A673 (cell line): ENCODE measurements around the gene DNAJC13. TPM values are rescaled to one million over a fixed set of nuclear protein-coding genes. Genes with fewer than 3 reads are reported as not detected.
A peak's percentile ranks its signal among the peaks of the same experiment; 100 is the strongest.

ENCODE experiments used
- BruUV-seq: library from RNA; stranded (reverse); fragments of 400-500 nt; replicated peaks from 2 replicates; lab custom pipeline; 2021; lab: Mats Ljungman, UMichigan
- CTCF ChIA-PET: fragments of 300-600 bp; sonication (Branson Sonifier 250); formaldehyde crosslinking; loops from one replicate; lab custom pipeline; 2022; ENCODE audit warnings: antibody characterized with exemption; lab: Charles Lee
- POLR2A ChIA-PET: fragments of 300-600 bp; sonication (Branson Sonifier 250); formaldehyde crosslinking; loops from one replicate; lab custom pipeline; 2022; ENCODE audit warnings: antibody characterized with exemption; ENCODE audit not compliant: low non-redundant PET; lab: Charles Lee
- DNase-seq: peaks from one replicate; pipeline ENCODE4 v3.0.0-alpha.2; 2015; ENCODE audit warnings: low spot score
- H3K27ac ChIP-seq: fragments of 200-600 bp; sonication (generic); 2 replicates; pipeline ENCODE4 v1.5.1; 2016; ENCODE audit warnings: mixed run types, low read depth, mild to moderate bottlenecking, mixed read lengths, antibody characterized with exemption, low read length; ENCODE audit not compliant: poor library complexity, severe bottlenecking
- H3K27me3 ChIP-seq: fragments of 200-600 bp; sonication (generic); replicated peaks from 2 replicates; pipeline ENCODE4 v1.6.1; 2017; ENCODE audit warnings: mixed run types, low read depth, mild to moderate bottlenecking, mixed read lengths, antibody characterized with exemption, low read length; ENCODE audit not compliant: insufficient read depth, poor library complexity
- H3K36me3 ChIP-seq: fragments of 200-600 bp; sonication (generic); 2 replicates; pipeline ENCODE4 v1.6.1; 2016; ENCODE audit warnings: mixed run types, mild to moderate bottlenecking, mixed read lengths, antibody characterized with exemption, low read length; ENCODE audit not compliant: insufficient read depth, poor library complexity, severe bottlenecking
- H3K4me1 ChIP-seq: fragments of 200-600 bp; sonication (generic); 2 replicates; pipeline ENCODE4 v1.6.1; 2017; ENCODE audit warnings: mixed run types, mild to moderate bottlenecking, mixed read lengths, antibody characterized with exemption, low read length; ENCODE audit not compliant: insufficient read depth, poor library complexity, severe bottlenecking
- H3K4me3 ChIP-seq: fragments of 200-600 bp; sonication (generic); 2 replicates; pipeline ENCODE4 v1.5.1; 2016; ENCODE audit warnings: low read depth, mixed run types, mild to moderate bottlenecking, mixed read lengths, low read length; ENCODE audit not compliant: poor library complexity, severe bottlenecking
- H3K9me3 ChIP-seq: fragments of 200-600 bp; sonication (generic); 2 replicates; pipeline ENCODE4 v1.6.1; 2016; ENCODE audit warnings: mixed run types, low read depth, mild to moderate bottlenecking, mixed read lengths, antibody characterized with exemption, low read length; ENCODE audit not compliant: poor library complexity, severe bottlenecking
- CTCF ChIP-seq: fragments of 300-800, 200-600 bp; sonication (generic); conservative IDR thresholded peaks from 2 replicates; pipeline ENCODE4 v1.5.1; 2017; ENCODE audit warnings: low read depth, mild to moderate bottlenecking, antibody characterized with exemption, low read length, moderate library complexity, mixed read lengths
- EZH2 ChIP-seq: fragments of 200-600 bp; sonication (generic); IDR thresholded peaks from 2 replicates; pipeline ENCODE4 v1.6.1; 2017; ENCODE audit warnings: borderline replicate concordance, low read depth, mild to moderate bottlenecking, mixed read lengths, antibody characterized with exemption, low read length; ENCODE audit not compliant: poor library complexity, severe bottlenecking
- intact Hi-C: fragments of 100-400 bp; cut with micrococcal nuclease; formaldehyde crosslinking; loops from one replicate; pipeline ENCODE4 v1.10.0; 2022; ENCODE audit not compliant: unreplicated experiment
- total RNA-seq: library from RNA; stranded (reverse); gene quantifications from 2 replicates; pipeline ENCODE4 v1.2.3, GENCODE V29; 2021

DNAJC13 gene
- total RNA-seq, 1 experiment from 2014 or later = 46.0 TPM

DNA sequence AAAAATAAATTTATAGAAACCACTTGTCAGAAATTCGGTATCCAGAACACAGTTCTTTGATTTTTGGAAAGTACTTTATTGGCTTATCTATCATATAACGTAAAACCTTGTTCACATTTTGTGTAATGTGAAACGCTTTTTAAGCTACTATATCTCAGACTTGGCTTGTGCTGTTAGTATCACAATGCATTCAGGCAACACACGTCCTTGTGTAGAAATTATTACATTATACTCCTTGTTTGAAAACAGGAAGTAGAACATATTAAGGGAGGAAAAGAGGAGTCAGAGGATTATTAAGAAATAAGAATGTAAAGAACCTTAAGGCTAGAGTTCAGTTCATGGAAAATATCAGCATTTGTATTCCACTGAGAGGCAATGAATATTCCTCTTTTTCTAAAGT, 1.6 kb downstream of the DNAJC13 start:
- Histone ChIP-seq H3K9me3 (no peaks in the 10 kb centered on the region), H3K4me3 (peak overlapping the region; percentile 89), H3K4me1 (peaks cover 10% of the 10 kb centered on the region), H3K27ac (peak overlapping the region; percentile 87), H3K36me3 (no peaks in the 10 kb centered on the region), H3K27me3 (no peaks in the 10 kb centered on the region)
- TF ChIP-seq EZH2 (no peak), CTCF (no peak)
- ChIA-PET CTCF (no interaction called here), POLR2A (no interaction called here)
- TSS peak; percentile 47 for BruUV-seq
- DNase-seq = no peak
- intact Hi-C loops = loop anchor here (5.0 kb wide), 1 partner anchor 213 kb away; no protein-coding TSS in a partner anchor

DNA sequence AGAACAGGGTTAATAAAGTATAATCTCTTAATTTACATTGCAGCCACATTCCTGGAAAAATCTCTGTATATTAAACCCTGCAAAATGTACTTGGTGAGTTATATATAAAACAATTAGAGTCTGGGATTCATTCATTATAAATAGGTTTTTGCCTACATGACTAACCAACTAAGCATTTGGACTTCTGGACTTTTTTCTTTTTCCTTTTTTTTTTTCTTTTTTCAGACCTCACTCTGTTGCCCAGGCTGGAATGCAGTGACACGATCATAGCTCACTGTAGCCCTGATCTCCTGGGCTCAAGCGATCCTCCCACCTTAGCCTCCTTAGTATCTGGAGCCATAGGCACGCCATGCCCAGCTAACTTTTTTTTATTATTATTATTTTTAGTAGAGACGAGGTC, 4.5 kb downstream of the DNAJC13 start:
- Histone ChIP-seq H3K27me3 (no peaks in the 10 kb centered on the region), H3K9me3 (no peaks in the 10 kb centered on the region), H3K4me1 (peaks cover 10% of the 10 kb centered on the region), H3K36me3 (no peaks in the 10 kb centered on the region), H3K27ac (no peak overlapping the region), H3K4me3 (no peak overlapping the region)
- no TSS peak for BruUV-seq
- TF ChIP-seq CTCF (no peak), EZH2 (no peak)
- ChIA-PET POLR2A (no interaction called here), CTCF (no interaction called here)
- DNase-seq = no peak
- intact Hi-C loops = no loop called here

DNA sequence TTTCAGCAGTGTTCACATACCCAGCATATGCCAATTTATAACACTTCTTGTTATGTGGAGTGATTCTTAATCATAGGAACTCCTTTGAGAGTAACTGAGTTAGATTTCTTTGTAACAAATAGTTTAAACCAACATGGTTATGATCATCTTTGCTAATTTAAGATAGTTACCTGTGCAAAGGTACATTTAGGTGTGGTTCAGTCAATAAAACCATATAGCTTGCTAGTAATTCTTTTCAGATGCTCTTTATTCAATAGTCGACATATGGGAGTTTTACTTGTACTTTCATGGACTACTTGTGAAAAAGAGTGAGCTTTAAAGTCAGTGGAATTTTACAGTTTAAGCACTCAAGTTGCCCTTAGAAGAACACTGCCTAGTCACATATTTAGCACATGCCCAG, 5.2 kb downstream of the DNAJC13 start:
- H3K4me1 ChIP-seq = peaks cover 10% of the 10 kb centered on the region
- H3K36me3 ChIP-seq = no peaks in the 10 kb centered on the region
- ChIA-PET CTCF (interaction anchor here (0.6 kb wide), 1 partner anchor 105 kb away, joined by 3 read pairs; no protein-coding TSS in a partner anchor), POLR2A (no interaction called here)
- no TSS peak for BruUV-seq
- no peak for DNase-seq
- intact Hi-C loops = no loop called here
- TF ChIP-seq EZH2 (no peak), CTCF (no peak)
- no peaks in the 10 kb centered on the region for H3K27me3 ChIP-seq
- no peaks in the 10 kb centered on the region for H3K9me3 ChIP-seq
- H3K27ac ChIP-seq = no peak overlapping the region
- no peak overlapping the region for H3K4me3 ChIP-seq
